NCI-H2196 (cell line): ENCODE results near the gene SALL3.
"Not testable (repeated sequence)": the region's sequence is repeated elsewhere in the genome, so short reads cannot be mapped to it uniquely, and the experiment has no call there.

Experiments
- DNase-seq: peaks from one replicate; lab custom pipeline; 2025; ENCODE audit not compliant: unreplicated experiment; lab: John Stamatoyannopoulos, UW

Gene SALL3

GRCh38 chr18:78979730-78980278 is at the start of gene SALL3:
TSS of gene SALL3 (plus strand) at chr18:78979818. CDS start at chr18:78980275, 457 bp downstream.
- DNase-seq: peak; percentile 45

GRCh38 chr18:78932281-78932680 is 47.3 kb upstream of the SALL3 start:
- DNase-seq: no peak

GRCh38 chr18:78934003-78934402 is 45.6 kb upstream of the SALL3 start:
- DNase-seq: no peak

- DNase-seq: no peak
Measured at GRCh38 chr18:78934551-78935225, 44.9 kb upstream of the SALL3 start.

- no peak for DNase-seq
Measured at GRCh38 chr18:78935406-78935805, 44.2 kb upstream of the SALL3 start.

GRCh38 chr18:78936251-78937005 is 43.2 kb upstream of the SALL3 start:
- no peak for DNase-seq

- DNase-seq: no peak
Measured at GRCh38 chr18:78937166-78937565, 42.5 kb upstream of the SALL3 start.

- no peak for DNase-seq
Measured at GRCh38 chr18:78939105-78939504, 40.5 kb upstream of the SALL3 start.

GRCh38 chr18:78939734-78940494 is 39.7 kb upstream of the SALL3 start:
- no peak for DNase-seq

- not testable (repeated sequence) for DNase-seq
Measured at GRCh38 chr18:78942236-78942635, 37.4 kb upstream of the SALL3 start.

- no peak for DNase-seq
Measured at GRCh38 chr18:78945628-78946027, 34.0 kb upstream of the SALL3 start.

GRCh38 chr18:78947291-78947690 is 32.3 kb upstream of the SALL3 start:
- DNase-seq: no peak

- no peak for DNase-seq
Measured at GRCh38 chr18:78948221-78948620, 31.4 kb upstream of the SALL3 start.

- no peak for DNase-seq
Measured at GRCh38 chr18:78948707-78949106, 30.9 kb upstream of the SALL3 start.

GRCh38 chr18:78949216-78949615 is 30.4 kb upstream of the SALL3 start:
- no peak for DNase-seq

- no peak for DNase-seq
Measured at GRCh38 chr18:78950386-78950785, 29.2 kb upstream of the SALL3 start.

GRCh38 chr18:78953566-78953965 is 26.1 kb upstream of the SALL3 start:
- no peak for DNase-seq

- DNase-seq: no peak
Measured at GRCh38 chr18:78955051-78955450, 24.6 kb upstream of the SALL3 start.

- DNase-seq: no peak
Measured at GRCh38 chr18:78957140-78957539, 22.5 kb upstream of the SALL3 start.

- no peak for DNase-seq
Measured at GRCh38 chr18:78960709-78961108, 18.9 kb upstream of the SALL3 start.

- DNase-seq: no peak
Measured at GRCh38 chr18:78962098-78962497, 17.5 kb upstream of the SALL3 start.
